ENCODE measurements around the gene ERMARD.

DNA sequence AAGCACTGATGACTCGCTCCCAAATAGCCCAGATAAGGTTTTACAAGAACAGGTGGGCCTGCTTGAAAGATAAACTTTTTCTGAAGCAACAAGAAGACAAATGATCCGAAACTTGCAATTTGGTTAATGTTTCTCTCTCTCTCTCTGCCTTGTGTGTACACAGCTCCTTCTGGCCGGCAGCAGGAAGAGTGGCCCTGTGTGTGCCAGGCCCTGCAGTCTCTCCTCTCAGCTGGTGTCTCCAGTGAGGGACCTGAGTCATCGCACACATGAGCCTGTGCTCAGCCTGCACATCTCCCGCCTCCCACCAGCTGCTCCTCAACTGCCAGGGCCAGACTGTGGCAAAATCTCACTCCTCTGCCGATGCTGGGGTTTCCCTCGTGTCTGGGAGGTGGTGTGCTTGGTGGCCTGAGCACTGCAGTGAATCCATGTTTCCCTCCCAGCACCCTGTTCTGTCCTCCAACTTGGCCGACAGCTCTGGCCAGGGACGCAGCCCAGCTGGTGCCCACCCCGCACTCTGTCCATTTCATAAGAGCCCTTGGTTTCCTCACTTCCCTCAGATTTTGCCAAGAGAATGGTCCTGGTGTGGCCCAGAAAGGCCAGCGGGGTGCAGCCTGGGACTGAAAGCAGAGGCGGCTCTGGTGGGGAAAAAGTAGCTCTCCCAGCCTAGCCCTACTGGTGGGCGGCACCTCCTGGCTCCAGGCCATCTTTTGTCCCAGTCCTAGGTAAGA is 49.4 kb downstream of the ERMARD start:
- TF ChIP-seq, protein P1, sequence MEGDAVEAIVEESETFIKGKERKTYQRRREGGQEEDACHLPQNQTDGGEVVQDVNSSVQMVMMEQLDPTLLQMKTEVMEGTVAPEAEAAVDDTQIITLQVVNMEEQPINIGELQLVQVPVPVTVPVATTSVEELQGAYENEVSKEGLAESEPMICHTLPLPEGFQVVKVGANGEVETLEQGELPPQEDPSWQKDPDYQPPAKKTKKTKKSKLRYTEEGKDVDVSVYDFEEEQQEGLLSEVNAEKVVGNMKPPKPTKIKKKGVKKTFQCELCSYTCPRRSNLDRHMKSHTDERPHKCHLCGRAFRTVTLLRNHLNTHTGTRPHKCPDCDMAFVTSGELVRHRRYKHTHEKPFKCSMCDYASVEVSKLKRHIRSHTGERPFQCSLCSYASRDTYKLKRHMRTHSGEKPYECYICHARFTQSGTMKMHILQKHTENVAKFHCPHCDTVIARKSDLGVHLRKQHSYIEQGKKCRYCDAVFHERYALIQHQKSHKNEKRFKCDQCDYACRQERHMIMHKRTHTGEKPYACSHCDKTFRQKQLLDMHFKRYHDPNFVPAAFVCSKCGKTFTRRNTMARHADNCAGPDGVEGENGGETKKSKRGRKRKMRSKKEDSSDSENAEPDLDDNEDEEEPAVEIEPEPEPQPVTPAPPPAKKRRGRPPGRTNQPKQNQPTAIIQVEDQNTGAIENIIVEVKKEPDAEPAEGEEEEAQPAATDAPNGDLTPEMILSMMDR (IDR thresholded peaks at IDR 0.05) = no peak
- TF ChIP-seq POLR2A (IDR thresholded peaks at IDR 0.05) = no peak

Data from gastroesophageal sphincter (tissue), 3 donors.